SU-DHL-6 (cell line): ENCODE measurements around the gene FHOD1.
A peak's percentile ranks its signal among the peaks of the same experiment; 100 is the strongest.

ENCODE experiments used
- H2AFZ ChIP-seq: fragments of 200-600 bp; sonication (generic); 2 replicates; pipeline ENCODE4 v1.6.1; 2014; ENCODE audit warnings: low read depth, mild to moderate bottlenecking, moderate library complexity, mixed read lengths, antibody characterized with exemption, low read length; ENCODE audit not compliant: severe bottlenecking
- H3F3A ChIP-seq: fragments of 200-600 bp; shearing (Covaris generic); 2 replicates; pipeline ENCODE4 v1.6.0; 2016; ENCODE audit warnings: antibody characterized with exemption, mild to moderate bottlenecking; ENCODE audit not compliant: insufficient read depth
- H3K27ac ChIP-seq: fragments of 200-600 bp; sonication (generic); 2 replicates; pipeline ENCODE4 v1.5.1; 2016; ENCODE audit warnings: low read depth, mild to moderate bottlenecking, low read length, moderate library complexity, mixed read lengths
- H3K27me3 ChIP-seq: fragments of 200-600 bp; sonication (generic), shearing (Covaris generic); 2 replicates; pipeline ENCODE4 v1.6.0; 2014; ENCODE audit warnings: mild to moderate bottlenecking, low read length
- H3K36me3 ChIP-seq: fragments of 200-600 bp; sonication (generic); 2 replicates; pipeline ENCODE4 v1.6.1; 2014; ENCODE audit warnings: mild to moderate bottlenecking, low read length, mixed read lengths
- H3K4me2 ChIP-seq: fragments of 300-600, 200-600 bp; shearing (Covaris generic), sonication (generic); 2 replicates; pipeline ENCODE4 v1.6.0; 2014; ENCODE audit warnings: low read length, low read depth, mild to moderate bottlenecking; ENCODE audit not compliant: poor library complexity, severe bottlenecking
- H3K4me3 ChIP-seq: fragments of 200-600 bp; sonication (generic); 2 replicates; pipeline ENCODE4 v1.5.1; 2014; ENCODE audit warnings: antibody characterized with exemption, low read length, mild to moderate bottlenecking, mixed read lengths; ENCODE audit not compliant: insufficient read depth, poor library complexity, severe bottlenecking
- H3K79me2 ChIP-seq: fragments of 200-600 bp; sonication (generic); 2 replicates; pipeline ENCODE4 v1.6.1; 2014; ENCODE audit warnings: mild to moderate bottlenecking, low read length, moderate library complexity; ENCODE audit not compliant: insufficient read depth
- H3K9ac ChIP-seq: fragments of 200-600 bp; sonication (generic); 2 replicates; pipeline ENCODE4 v1.7.0; 2014; ENCODE audit warnings: mild to moderate bottlenecking, low read length
- H3K9me2 ChIP-seq: fragments of 200-600 bp; sonication (generic); replicated peaks from 2 replicates; pipeline ENCODE4 v1.6.1; 2014; ENCODE audit warnings: low read length; ENCODE audit not compliant: insufficient read depth
- H3K9me3 ChIP-seq: fragments of 200-600 bp; sonication (generic); 2 replicates; pipeline ENCODE4 v1.6.1; 2014; ENCODE audit warnings: low read length, mixed read lengths; ENCODE audit not compliant: insufficient read depth
- H4K20me1 ChIP-seq: fragments of 200-600 bp; sonication (generic); 2 replicates; pipeline ENCODE4 v1.6.1; 2014; ENCODE audit warnings: low read depth, mild to moderate bottlenecking, antibody characterized with exemption, low read length, moderate library complexity, mixed read lengths
- CTCF ChIP-seq: fragments of 200-600 bp; sonication (generic); IDR thresholded peaks from one replicate; pipeline ENCODE4 v1.5.1; 2017; ENCODE audit warnings: antibody characterized with exemption, mild to moderate bottlenecking, low read length, moderate library complexity; ENCODE audit not compliant: insufficient read depth, poor library complexity, severe bottlenecking
- EZH2phosphoT487 ChIP-seq: fragments of 200-600 bp; sonication (generic), shearing (Covaris generic); conservative IDR thresholded peaks from 2 replicates; pipeline ENCODE4 v1.6.1; 2018; ENCODE audit warnings: mild to moderate bottlenecking, antibody characterized with exemption, low read length, moderate library complexity, mixed read lengths

Gene FHOD1

GRCh38 chr16:67196881-67197280 lies 50.4 kb downstream of the FHOD1 start:
- no peak overlapping the region for H2AFZ ChIP-seq
- H3F3A ChIP-seq, result no peaks in the 10 kb centered on the region
- no peak overlapping the region for H3K4me3 ChIP-seq
- H4K20me1 ChIP-seq, result no peaks in the 10 kb centered on the region
- H3K9me3 ChIP-seq, result no peaks in the 10 kb centered on the region
- no peak overlapping the region for H3K9ac ChIP-seq
- no peaks in the 10 kb centered on the region for H3K27me3 ChIP-seq
- no peak overlapping the region for H3K4me2 ChIP-seq
- peaks cover 24% of the 10 kb centered on the region for H3K79me2 ChIP-seq
- no peak for TF ChIP-seq CTCF
- H3K9me2 ChIP-seq, result no peaks in the 10 kb centered on the region
- H3K36me3 ChIP-seq, result no peaks in the 10 kb centered on the region
- H3K27ac ChIP-seq, result no peak overlapping the region

- Histone ChIP-seq H4K20me1 (no peaks in the 10 kb centered on the region), H3K9me2 (no peaks in the 10 kb centered on the region), H3F3A (no peaks in the 10 kb centered on the region), H2AFZ (no peak overlapping the region), H3K36me3 (no peaks in the 10 kb centered on the region), H3K79me2 (peaks cover 24% of the 10 kb centered on the region), H3K4me2 (no peak overlapping the region), H3K27me3 (no peaks in the 10 kb centered on the region), H3K9ac (no peak overlapping the region), H3K9me3 (no peaks in the 10 kb centered on the region), H3K27ac (no peak overlapping the region), H3K4me3 (no peak overlapping the region)
- no peak for TF ChIP-seq CTCF
- no peak for TF ChIP-seq EZH2phosphoT487
Observed at GRCh38 chr16:67195676-67196075, 51.6 kb downstream of the FHOD1 start.

GRCh38 chr16:67194260-67194659 lies 53.0 kb downstream of the FHOD1 start:
- Histone ChIP-seq H3K27me3 (no peaks in the 10 kb centered on the region), H4K20me1 (no peaks in the 10 kb centered on the region), H3K4me2 (no peak overlapping the region), H3K79me2 (peaks cover 24% of the 10 kb centered on the region), H3K9me3 (no peaks in the 10 kb centered on the region), H2AFZ (no peak overlapping the region), H3K27ac (no peak overlapping the region), H3K9me2 (no peaks in the 10 kb centered on the region), H3K9ac (no peak overlapping the region), H3K36me3 (no peaks in the 10 kb centered on the region), H3F3A (no peaks in the 10 kb centered on the region), H3K4me3 (no peak overlapping the region)
- TF ChIP-seq CTCF, result no peak
- no peak for TF ChIP-seq EZH2phosphoT487

GRCh38 chr16:67193536-67193935 lies 53.7 kb downstream of the FHOD1 start:
- Histone ChIP-seq H2AFZ (no peak overlapping the region), H3K9me3 (no peaks in the 10 kb centered on the region), H3K4me3 (peak overlapping the region; percentile 92), H3F3A (no peaks in the 10 kb centered on the region), H3K27ac (no peak overlapping the region), H3K9ac (peak overlapping the region; percentile 94), H3K36me3 (no peaks in the 10 kb centered on the region), H3K27me3 (no peaks in the 10 kb centered on the region), H4K20me1 (no peaks in the 10 kb centered on the region), H3K9me2 (no peaks in the 10 kb centered on the region), H3K79me2 (peaks cover 24% of the 10 kb centered on the region), H3K4me2 (peak overlapping the region; percentile 92)
- TF ChIP-seq CTCF (no peak), EZH2phosphoT487 (no peak)
